ENCODE measurements around the gene KHK. TPM values are rescaled to one million over a fixed set of nuclear protein-coding genes. Genes with fewer than 3 reads are reported as not detected.

Gene KHK
- total and polyA plus RNA-seq, 2 donors from 2014 or later = 18.7 to 538 TPM

- intact Hi-C loops (cut with DNase I) = no loop called here
- peaks cover 0 to 11% (median 7%) of the 10 kb centered on the region in 3 donors for H3K4me1 ChIP-seq (ENCODE audit: control insufficient read depth in 2 of 3, insufficient read depth in 2 of 3, low read depth in 1 of 3, low read length in 3 of 3)
- FAIRE-seq (no peak), DNase-seq (peak in 1 of 5 donors; percentile 53)
- H3K27me3 ChIP-seq (ENCODE audit: control insufficient read depth, insufficient read depth, low read length) = no peaks in the 10 kb centered on the region
- H3K4me3 ChIP-seq (ENCODE audit: low read length in 3 of 3) = peak overlapping the region; percentile 28 to 90 (median 85)
- no peak for TF ChIP-seq CTCF (IDR thresholded peaks at IDR 0.05; ENCODE audit: borderline replicate concordance, extremely low read depth, insufficient read depth)
- no peak overlapping the region for H3K27ac ChIP-seq (ENCODE audit: low read depth in 2 of 2, low read length in 2 of 2)
- peak overlapping the region; percentile 19 to 75 (median 74) for H3K9ac ChIP-seq (ENCODE audit: low read length in 3 of 3)
- no peaks in the 10 kb centered on the region for H3K9me3 ChIP-seq (ENCODE audit: control insufficient read depth in 2 of 3, insufficient read depth in 1 of 3, low read length in 3 of 3)
- peaks cover 2 to 13% (median 6%) of the 10 kb centered on the region in 3 donors for H3K36me3 ChIP-seq (ENCODE audit: control insufficient read depth in 2 of 3, insufficient read depth in 3 of 3, low read length in 3 of 3)
Observed at GRCh38 chr2:27133195-27133875, 46.8 kb downstream of the KHK start.

- peak within 1 kb of the TSS; percentile 51 to 76 for H3K27ac ChIP-seq (ENCODE audit: low read depth in 2 of 2, low read length in 2 of 2)
Observed at GRCh38 chr2:27133905-27134780, 47.6 kb downstream of the KHK start, which contains the start of gene PREB. PREB (minus strand) TSS chr2:27134636; CDS start chr2:27134421, 215 bp downstream.

GRCh38 chr2:27134781-27135477, 48.4 kb downstream of the KHK start:
- TF ChIP-seq CTCF (IDR thresholded peaks at IDR 0.05; ENCODE audit: borderline replicate concordance, extremely low read depth, insufficient read depth) = no peak
- Histone ChIP-seq H3K4me3 (ENCODE audit: low read length in 3 of 3) (peak overlapping the region in 1 of 3 donors; percentile 90), H3K9ac (ENCODE audit: low read length in 3 of 3) (no peak overlapping the region), H3K9me3 (ENCODE audit: control insufficient read depth in 2 of 3, insufficient read depth in 1 of 3, low read length in 3 of 3) (no peaks in the 10 kb centered on the region), H3K36me3 (ENCODE audit: control insufficient read depth in 2 of 3, insufficient read depth in 3 of 3, low read length in 3 of 3) (peaks cover 2 to 13% (median 6%) of the 10 kb centered on the region in 3 donors), H3K4me1 (ENCODE audit: control insufficient read depth in 2 of 3, insufficient read depth in 2 of 3, low read depth in 1 of 3, low read length in 3 of 3) (peaks cover 0 to 11% (median 7%) of the 10 kb centered on the region in 3 donors), H3K27ac (ENCODE audit: low read depth in 2 of 2, low read length in 2 of 2) (peak overlapping the region in 1 of 2 donors; percentile 76), H3K27me3 (ENCODE audit: control insufficient read depth, insufficient read depth, low read length) (no peaks in the 10 kb centered on the region)
- FAIRE-seq = no peak
- intact Hi-C loops (cut with DNase I) = no loop called here
- peak in 1 of 5 donors; percentile 63 for DNase-seq

More at GRCh38 chr2:27133905-27134780, 47.6 kb downstream of the KHK start, which contains the start of gene PREB:
- peaks cover 0 to 11% (median 7%) of the 10 kb centered on the region in 3 donors for H3K4me1 ChIP-seq (ENCODE audit: control insufficient read depth in 2 of 3, insufficient read depth in 2 of 3, low read depth in 1 of 3, low read length in 3 of 3)
- peaks cover 2 to 13% (median 6%) of the 10 kb centered on the region in 3 donors for H3K36me3 ChIP-seq (ENCODE audit: control insufficient read depth in 2 of 3, insufficient read depth in 3 of 3, low read length in 3 of 3)
- intact Hi-C loops (cut with DNase I) = no loop called here
- DNase-seq (peak; percentile 98 to 99 (median 99)), FAIRE-seq (no peak)
- H3K9ac ChIP-seq (ENCODE audit: low read length in 3 of 3) = peak within 1 kb of the TSS; percentile 19 to 75 (median 74)
- no peaks in the 10 kb centered on the region for H3K9me3 ChIP-seq (ENCODE audit: control insufficient read depth in 2 of 3, insufficient read depth in 1 of 3, low read length in 3 of 3)
- TF ChIP-seq CTCF (IDR thresholded peaks at IDR 0.05; ENCODE audit: borderline replicate concordance, extremely low read depth, insufficient read depth) = no peak
- H3K4me3 ChIP-seq (ENCODE audit: low read length in 3 of 3) = peak within 1 kb of the TSS; percentile 28 to 90 (median 85)
- H3K27me3 ChIP-seq (ENCODE audit: control insufficient read depth, insufficient read depth, low read length) = no peaks in the 10 kb centered on the region
